Thyroid gland (tissue), 4 donors: Measurements from ENCODE around the gene UGT1A5. TPM values are rescaled to one million over a fixed set of nuclear protein-coding genes. Genes with fewer than 3 reads are reported as not detected.

Experiments
- DNase-seq, 2 donors: peaks; one replicate each; pipeline ENCODE4 v3.0.0-alpha.2; 2019
- H3K27ac ChIP-seq, 3 donors: fragments of 200-600 bp; sonication (generic); 1 replicate in 2 of 3; 2 replicates in 1 of 3; pipeline ENCODE4 v1.5.1; 2016 to 2019; ENCODE audit warnings: mild to moderate bottlenecking in 1 of 3, moderate library complexity in 1 of 3
- H3K27me3 ChIP-seq: fragments of 200-600 bp; sonication (generic); one replicate; pipeline ENCODE4 v1.5.1; 2019
- H3K36me3 ChIP-seq, 2 donors: fragments of 200-600 bp; sonication (generic); one replicate each; pipeline ENCODE4 v1.5.1; 2016 to 2019
- H3K4me1 ChIP-seq, 2 donors: fragments of 200-600 bp; sonication (generic); one replicate each; pipeline ENCODE4 v1.5.1; 2017 to 2019
- H3K4me3 ChIP-seq, 3 donors: fragments of 200-600 bp; sonication (generic); replicated peaks in 1 of 3; 1 replicate in 2 of 3; 2 replicates in 1 of 3; pipeline ENCODE4 v1.5.1; 2016; ENCODE audit warnings: mild to moderate bottlenecking in 1 of 3
- H3K9me3 ChIP-seq: fragments of 200-600 bp; sonication (generic); one replicate; pipeline ENCODE4 v1.5.1; 2017
- CTCF ChIP-seq, 6 experiments: fragments of 200-600 bp in 3 of 6; fragments of 450-650 bp in 3 of 6; sonication (generic) in 3 of 6; IDR thresholded peaks; one replicate each; pipeline ENCODE4 v1.5.1; 2016 to 2019; ENCODE audit warnings: antibody characterized with exemption in 6 of 6, mild to moderate bottlenecking in 2 of 6, inconsistent platforms in 1 of 6, moderate library complexity in 1 of 6
- POLR2A ChIP-seq, 2 donors: fragments of 450-650 bp; IDR thresholded peaks; one replicate each; pipeline ENCODE4 v1.6.1; 2017; ENCODE audit warnings: antibody characterized with exemption in 2 of 2, mild to moderate bottlenecking in 2 of 2, moderate library complexity in 1 of 2
- WGBS, 2 donors: methylation state at CpG; one replicate each; pipeline ENCODE4 v1.1.5; 2017; 5-methylcytosine and 5-hydroxymethylcytosine counted together
- intact Hi-C: fragments of 100-400 bp; cut with DNase I; formaldehyde crosslinking; loops from one replicate; pipeline ENCODE4 v1.15.1; 2023
- total RNA-seq, 4 donors: library from RNA; depleted of rRNA; stranded (reverse); fragments of >200 nt; gene quantifications; one replicate each; pipeline ENCODE4 v1.2.3, GENCODE V29; 2016

The UGT1A5 gene
- total RNA-seq, 4 donors from 2014 or later = 0.89 to 2.9 (median 1.3) TPM

- H3K4me3 ChIP-seq = no peak overlapping the region
- H3K27me3 ChIP-seq = no peaks in the 10 kb centered on the region
- no peaks in the 10 kb centered on the region for H3K36me3 ChIP-seq
- H3K4me1 ChIP-seq = no peaks in the 10 kb centered on the region
- no peak for DNase-seq
- H3K9me3 ChIP-seq = no peaks in the 10 kb centered on the region
- H3K27ac ChIP-seq = no peak overlapping the region
- TF ChIP-seq CTCF (IDR thresholded peaks at IDR 0.05) (no peak), POLR2A (IDR thresholded peaks at IDR 0.05) (no peak)
- 97% methylated on average over 6 of the region's 6 CpGs for WGBS, 2 donors
- intact Hi-C loops = no loop called here
These were observed 97.7 kb downstream of the UGT1A5 start for GRCh38 chr2:233810385-233810784.

GRCh38 chr2:233811087-233811486 is 98.4 kb downstream of the UGT1A5 start:
- WGBS, 2 donors = 86 to 87% methylated on average over 4 of the region's 4 CpGs
- TF ChIP-seq CTCF (IDR thresholded peaks at IDR 0.05) = no peak
- TF ChIP-seq POLR2A (IDR thresholded peaks at IDR 0.05) = no peak
- DNase-seq = no peak

GRCh38 chr2:233811732-233812131 is 99.0 kb downstream of the UGT1A5 start:
- Histone ChIP-seq H3K36me3 (no peaks in the 10 kb centered on the region), H3K27me3 (no peaks in the 10 kb centered on the region), H3K4me3 (no peak overlapping the region), H3K4me1 (no peaks in the 10 kb centered on the region), H3K27ac (no peak overlapping the region), H3K9me3 (no peaks in the 10 kb centered on the region)
- intact Hi-C loops = no loop called here
- 88 to 94% methylated on average over 8 of the region's 8 CpGs for WGBS, 2 donors
- no peak for DNase-seq
- no peak for TF ChIP-seq CTCF (IDR thresholded peaks at IDR 0.05)
- no peak for TF ChIP-seq POLR2A (IDR thresholded peaks at IDR 0.05)

More at GRCh38 chr2:233811087-233811486, 98.4 kb downstream of the UGT1A5 start:
- Histone ChIP-seq H3K27ac (no peak overlapping the region), H3K4me1 (no peaks in the 10 kb centered on the region), H3K4me3 (no peak overlapping the region), H3K27me3 (no peaks in the 10 kb centered on the region), H3K36me3 (no peaks in the 10 kb centered on the region), H3K9me3 (no peaks in the 10 kb centered on the region)
- intact Hi-C loops = no loop called here

GRCh38 chr2:233813236-233814055 is 100.7 kb downstream of the UGT1A5 start:
- Histone ChIP-seq H3K4me3 (no peak overlapping the region), H3K36me3 (no peaks in the 10 kb centered on the region), H3K4me1 (no peaks in the 10 kb centered on the region), H3K27me3 (no peaks in the 10 kb centered on the region), H3K9me3 (no peaks in the 10 kb centered on the region), H3K27ac (no peak overlapping the region)
- no peak for DNase-seq
- TF ChIP-seq POLR2A (IDR thresholded peaks at IDR 0.05) (no peak), CTCF (IDR thresholded peaks at IDR 0.05) (no peak)
- WGBS, 2 donors = 80 to 100% methylated on average over 1 to 3 of the region's 3 CpGs
- intact Hi-C loops = no loop called here

GRCh38 chr2:233814056-233814835 is 101.5 kb downstream of the UGT1A5 start:
- Histone ChIP-seq H3K9me3 (no peaks in the 10 kb centered on the region), H3K36me3 (no peaks in the 10 kb centered on the region), H3K4me3 (no peak overlapping the region), H3K4me1 (no peaks in the 10 kb centered on the region), H3K27ac (no peak overlapping the region), H3K27me3 (no peaks in the 10 kb centered on the region)
- no peak for DNase-seq
- intact Hi-C loops = no loop called here
- TF ChIP-seq POLR2A (IDR thresholded peaks at IDR 0.05) = no peak
- TF ChIP-seq CTCF (IDR thresholded peaks at IDR 0.05) = no peak
- WGBS, 2 donors = 54 to 80% methylated on average over 2 of the region's 2 CpGs
